Common myeloid progenitor, CD34-positive (primary cell): ENCODE data around the gene SMPD3.

Experiments
- CTCF ChIA-PET: fragments of 350-600 bp; sonication (Branson Sonifier 250); formaldehyde crosslinking; loops from one replicate; lab custom pipeline; 2021; ENCODE audit warnings: antibody characterized with exemption; lab: Charles Lee
- POLR2A ChIA-PET: fragments of 350-600 bp; sonication (Branson Sonifier 250); formaldehyde crosslinking; loops from one replicate; lab custom pipeline; 2021; ENCODE audit warnings: antibody characterized with exemption; lab: Charles Lee
- DNase-seq, 3 donors: peaks; one replicate each; pipeline versions ENCODE4 v3.0.0 to v3.0.0-alpha.2; 2013
- H3K27ac ChIP-seq, 2 experiments: 1 replicate in 1 of 2; 2 replicates in 1 of 2; pipeline ENCODE4 v1.7.0; 2013; ENCODE audit warnings: inconsistent platforms in 2 of 2, low read length in 2 of 2, mild to moderate bottlenecking in 2 of 2, low read depth in 1 of 2, moderate library complexity in 1 of 2; ENCODE audit not compliant: severe bottlenecking in 2 of 2, insufficient read depth in 1 of 2, poor library complexity in 1 of 2
- H3K27me3 ChIP-seq, 5 experiments: replicated peaks in 2 of 5; 1 replicate in 3 of 5; 2 replicates in 2 of 5; pipeline versions ENCODE4 v1.6.1 to v1.7.0; 2013; ENCODE audit warnings: low read length in 4 of 5, mild to moderate bottlenecking in 2 of 5, moderate library complexity in 2 of 5, inconsistent platforms in 1 of 5; ENCODE audit not compliant: insufficient read depth in 5 of 5, control insufficient read depth in 4 of 5
- H3K36me3 ChIP-seq, 4 experiments: 1 replicate in 2 of 4; 2 replicates in 2 of 4; pipeline versions ENCODE4 v1.6.1 to v1.7.0; 2013; ENCODE audit warnings: low read length in 3 of 4, control low read depth in 1 of 4, mild to moderate bottlenecking in 1 of 4; ENCODE audit not compliant: control insufficient read depth in 4 of 4, insufficient read depth in 4 of 4
- H3K4me1 ChIP-seq, 4 experiments: 1 replicate in 3 of 4; 2 replicates in 1 of 4; pipeline versions ENCODE4 v1.6.1 to v1.7.1; 2013; ENCODE audit warnings: low read length in 3 of 4, mild to moderate bottlenecking in 3 of 4, control low read depth in 1 of 4, inconsistent platforms in 1 of 4, moderate library complexity in 1 of 4; ENCODE audit not compliant: control insufficient read depth in 4 of 4, insufficient read depth in 4 of 4; ENCODE audit errors: control extremely low read depth in 1 of 4
- H3K4me3 ChIP-seq, 7 experiments: 1 replicate in 4 of 7; 2 replicates in 3 of 7; pipeline versions ENCODE4 v1.5.1 to v1.7.0; 2013; ENCODE audit warnings: mild to moderate bottlenecking in 7 of 7, low read length in 6 of 7, moderate library complexity in 6 of 7, inconsistent platforms in 2 of 7, low read depth in 2 of 7, control low read depth in 1 of 7; ENCODE audit not compliant: insufficient read depth in 4 of 7, control insufficient read depth in 1 of 7; ENCODE audit errors: extremely low read depth in 1 of 7
- H3K9me3 ChIP-seq, 5 experiments: 1 replicate in 4 of 5; 2 replicates in 1 of 5; pipeline versions ENCODE4 v1.6.1 to v1.7.1; 2013; ENCODE audit warnings: low read length in 4 of 5, mild to moderate bottlenecking in 2 of 5, inconsistent platforms in 1 of 5, low read depth in 1 of 5, moderate library complexity in 1 of 5; ENCODE audit not compliant: control insufficient read depth in 4 of 5, insufficient read depth in 2 of 5; ENCODE audit errors: control extremely low read depth in 1 of 5
- WGBS: methylation state at CpG from one replicate; pipeline ENCODE4 v1.1.5; 2013; ENCODE audit not compliant: insufficient coverage; 5-methylcytosine and 5-hydroxymethylcytosine counted together

SMPD3 gene

DNA sequence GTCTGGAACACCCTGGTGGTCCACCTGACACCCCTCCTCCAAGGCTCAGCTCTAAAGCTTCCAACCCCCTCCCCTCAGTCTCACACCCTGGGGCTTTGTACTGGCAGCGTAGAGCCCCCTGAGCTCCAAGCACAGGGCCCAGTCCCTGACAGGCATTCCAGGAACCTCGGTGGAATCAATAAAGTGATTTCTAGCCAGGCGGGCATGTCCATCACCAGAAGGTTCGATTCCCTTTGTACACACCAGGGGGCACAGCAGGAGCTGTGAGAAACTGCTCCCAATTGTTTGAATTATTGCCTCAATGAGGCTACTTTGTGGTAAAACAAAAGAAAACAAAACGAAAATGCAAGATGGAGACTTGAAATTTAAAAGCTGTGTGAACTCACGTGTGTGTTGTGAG is 51.8 kb downstream of the SMPD3 start:
- 29% methylated on average over 3 of the region's 6 CpGs for WGBS
- H3K4me1 ChIP-seq, result peaks cover 0 to 2% (median 0%) of the 10 kb centered on the region in 4 experiments
- CTCF ChIA-PET, result interaction anchor here (0.7 to 6.9 kb wide), 26 partner anchors 9 to 273 kb away, joined by 3 to 49 read pairs (median 5); no protein-coding TSS in a partner anchor
- no peaks in the 10 kb centered on the region for H3K9me3 ChIP-seq
- no peaks in the 10 kb centered on the region for H3K27me3 ChIP-seq
- H3K4me3 ChIP-seq, result no peak overlapping the region
- no peak overlapping the region for H3K27ac ChIP-seq
- no peaks in the 10 kb centered on the region for H3K36me3 ChIP-seq
- peak; percentile 48 to 72 (median 70) for DNase-seq
- POLR2A ChIA-PET, result no interaction called here

DNA sequence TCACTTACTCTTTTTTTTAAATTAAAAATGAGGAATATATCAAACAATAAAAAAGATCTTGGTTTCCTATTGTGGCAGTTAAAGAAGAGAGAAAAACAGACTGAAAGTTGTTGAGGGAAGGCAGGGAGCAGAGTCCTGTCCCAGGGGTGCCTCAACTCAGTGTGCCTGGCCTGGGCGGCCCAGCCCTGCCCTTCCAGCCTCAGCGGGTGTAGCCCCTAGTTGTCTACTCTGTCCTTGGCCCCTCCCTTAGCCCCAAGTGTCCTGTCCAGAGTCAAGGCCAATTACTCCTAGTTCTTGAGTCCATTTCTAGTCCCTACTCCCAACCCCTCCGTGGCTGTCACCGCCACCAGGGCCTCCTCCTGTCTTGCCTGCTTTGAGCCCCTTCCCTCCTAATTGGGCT is 52.5 kb downstream of the SMPD3 start:
- H3K27ac ChIP-seq, result no peak overlapping the region
- DNase-seq, result no peak
- H3K9me3 ChIP-seq, result no peaks in the 10 kb centered on the region
- WGBS, result 88% methylated on average over 4 of the region's 4 CpGs
- ChIA-PET POLR2A (no interaction called here), CTCF (interaction anchor here (0.7 to 6.9 kb wide), 20 partner anchors 9 to 274 kb away, joined by 3 to 49 read pairs (median 6); no protein-coding TSS in a partner anchor)
- H3K27me3 ChIP-seq, result no peaks in the 10 kb centered on the region
- H3K36me3 ChIP-seq, result no peaks in the 10 kb centered on the region
- H3K4me3 ChIP-seq, result no peak overlapping the region
- H3K4me1 ChIP-seq, result no peaks in the 10 kb centered on the region

DNA sequence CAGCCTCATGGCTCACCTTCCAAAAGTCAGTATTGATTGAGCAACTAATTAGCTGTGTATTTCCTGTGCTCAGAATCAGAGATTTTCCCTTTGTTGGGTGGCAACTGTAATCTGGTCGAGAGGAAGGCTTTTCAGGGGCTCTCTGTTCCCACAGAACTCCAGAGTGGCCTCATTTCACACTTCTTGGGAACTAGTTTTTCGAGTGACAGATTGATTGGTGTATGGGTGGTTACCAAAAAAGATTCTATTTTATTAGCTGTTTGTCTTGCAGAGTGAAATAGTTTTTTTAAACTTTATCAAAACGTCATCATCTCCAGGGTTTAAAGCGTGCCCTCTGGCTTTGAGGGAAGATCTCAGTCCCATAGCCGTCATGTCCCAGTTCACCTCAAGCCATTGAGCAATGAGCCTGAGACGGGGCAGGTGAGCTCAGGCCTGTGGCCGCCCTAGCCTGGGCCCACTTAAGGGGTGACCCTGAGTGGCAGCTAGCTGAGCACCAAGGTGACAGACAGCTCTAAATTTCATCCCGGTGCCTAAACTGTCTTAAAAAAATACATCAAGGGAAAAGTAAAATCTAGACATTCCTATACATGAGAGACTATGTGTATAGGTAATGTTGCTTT is 53.0 kb downstream of the SMPD3 start:
- no peak for DNase-seq
- H3K4me3 ChIP-seq, result no peak overlapping the region
- 98% methylated on average over 5 of the region's 8 CpGs for WGBS
- CTCF ChIA-PET, result interaction anchor here (0.7 to 6.9 kb wide), 15 partner anchors 9 to 155 kb away, joined by 3 to 49 read pairs (median 6); no protein-coding TSS in a partner anchor
- POLR2A ChIA-PET, result no interaction called here
- H3K36me3 ChIP-seq, result no peaks in the 10 kb centered on the region
- H3K4me1 ChIP-seq, result no peaks in the 10 kb centered on the region
- no peaks in the 10 kb centered on the region for H3K9me3 ChIP-seq
- no peaks in the 10 kb centered on the region for H3K27me3 ChIP-seq
- no peak overlapping the region for H3K27ac ChIP-seq

DNA sequence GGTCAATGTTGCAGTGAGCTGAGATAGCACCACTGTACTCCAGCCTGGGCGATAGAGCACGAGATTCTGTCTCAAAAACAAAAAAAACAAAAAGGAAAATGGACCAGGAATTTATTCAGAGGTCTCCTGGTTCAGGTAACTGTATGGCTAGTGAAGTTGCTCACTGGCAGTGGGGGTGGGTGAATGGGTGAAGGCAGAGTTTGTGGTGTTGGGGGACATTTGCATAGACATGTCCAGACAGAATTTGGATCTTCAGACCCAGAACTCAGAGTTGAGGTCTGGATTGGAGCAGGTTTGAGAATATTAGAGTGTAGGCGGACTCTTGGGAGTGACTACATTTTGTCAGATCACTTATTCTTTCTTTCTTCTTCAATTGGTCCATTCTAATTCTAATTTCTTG is 55.0 kb downstream of the SMPD3 start:
- WGBS, result no CpG with 5 or more reads among the region's 3 CpGs
- Histone ChIP-seq H3K27me3 (no peaks in the 10 kb centered on the region), H3K27ac (no peak overlapping the region), H3K9me3 (no peaks in the 10 kb centered on the region), H3K36me3 (no peaks in the 10 kb centered on the region), H3K4me1 (no peaks in the 10 kb centered on the region), H3K4me3 (no peak overlapping the region)
- DNase-seq, result no peak
- ChIA-PET CTCF (interaction anchor here (1.1 to 1.6 kb wide), 5 partner anchors 9 to 131 kb away, joined by 3 to 5 read pairs (median 3); no protein-coding TSS in a partner anchor), POLR2A (no interaction called here)

DNA sequence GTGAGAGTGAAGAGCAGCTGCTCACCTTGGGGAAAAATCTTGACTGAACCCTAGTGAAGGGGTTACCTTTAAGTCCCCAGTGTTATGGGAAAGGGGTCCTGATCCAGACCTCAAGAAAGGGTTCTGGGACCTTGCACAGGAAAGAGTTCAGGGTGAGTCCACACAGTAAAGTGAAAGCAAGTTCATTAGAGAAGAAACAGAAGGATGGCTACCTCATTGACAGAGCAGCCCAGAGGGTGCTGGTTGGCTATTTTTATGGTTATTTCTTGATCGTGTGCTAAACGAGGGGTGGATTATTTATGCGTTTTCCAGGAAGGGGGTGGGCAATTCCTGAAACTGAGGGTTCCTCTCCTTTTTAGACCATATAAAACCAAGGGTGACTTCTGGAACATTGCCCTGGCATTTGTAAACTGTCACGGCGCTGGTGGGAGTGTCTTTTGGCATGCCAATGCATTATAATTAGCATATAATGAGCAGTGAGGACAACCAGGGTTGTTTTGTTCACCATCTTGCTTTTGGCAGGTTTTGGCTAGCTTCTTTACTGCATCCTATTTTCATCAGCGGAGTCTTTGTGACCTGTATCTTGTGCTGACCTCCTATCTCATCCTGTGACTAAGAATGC is 58.4 kb downstream of the SMPD3 start:
- no peaks in the 10 kb centered on the region for H3K36me3 ChIP-seq
- ChIA-PET POLR2A (interaction anchor here (0.6 kb wide), 1 partner anchor 120 kb away, joined by 4 read pairs; no protein-coding TSS in a partner anchor), CTCF (interaction anchor here (1.0 to 1.8 kb wide), 4 partner anchors 11 to 122 kb away, joined by 3 to 7 read pairs (median 4); no protein-coding TSS in a partner anchor)
- no peak for DNase-seq
- no peak overlapping the region for H3K27ac ChIP-seq
- no peak overlapping the region for H3K4me3 ChIP-seq
- WGBS, result 100% methylated on average over 1 of the region's 6 CpGs
- H3K9me3 ChIP-seq, result no peaks in the 10 kb centered on the region
- H3K4me1 ChIP-seq, result peaks cover 0 to 9% (median 7%) of the 10 kb centered on the region in 4 experiments
- H3K27me3 ChIP-seq, result no peaks in the 10 kb centered on the region

DNA sequence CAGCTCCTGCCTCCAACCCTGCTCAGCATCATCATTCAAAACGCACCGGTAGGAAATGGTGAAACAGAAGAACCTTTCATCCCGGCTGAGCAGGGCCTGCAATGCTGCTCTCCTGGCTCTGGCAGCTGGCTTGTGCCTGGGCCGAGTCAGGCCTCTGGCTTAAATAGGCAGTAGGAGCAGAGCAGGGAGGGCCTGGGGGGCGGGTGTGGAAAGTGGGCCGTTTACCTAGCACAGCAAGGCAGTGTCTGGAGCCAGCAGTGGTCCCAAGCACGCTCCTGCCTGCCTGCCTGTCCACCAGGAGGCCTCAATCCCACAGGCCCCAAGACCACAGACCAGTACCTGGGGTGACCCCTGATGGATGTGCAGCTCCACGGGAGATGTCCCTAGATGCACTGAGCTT is 59.3 kb downstream of the SMPD3 start:
- Histone ChIP-seq H3K4me1 (peaks cover 0 to 18% (median 12%) of the 10 kb centered on the region in 4 experiments), H3K4me3 (no peak overlapping the region), H3K27ac (no peak overlapping the region), H3K9me3 (no peaks in the 10 kb centered on the region), H3K36me3 (no peaks in the 10 kb centered on the region), H3K27me3 (no peaks in the 10 kb centered on the region)
- 97% methylated on average over 6 of the region's 8 CpGs for WGBS
- no peak for DNase-seq
- ChIA-PET POLR2A (interaction anchor here (0.6 to 1.0 kb wide), 2 partner anchors 11 to 23 kb away, joined by 3 read pairs; no protein-coding TSS in a partner anchor), CTCF (interaction anchor here (1.2 to 1.6 kb wide), 4 partner anchors 10 to 36 kb away, joined by 3 to 4 read pairs (median 3); no protein-coding TSS in a partner anchor)
